GM12878 (cell line): ENCODE measurements around the gene SMOC2. TPM values are rescaled to one million over a fixed set of nuclear protein-coding genes. Genes with fewer than 3 reads are reported as not detected.

Source experiments
- ATAC-seq: fragments of 200-7000 bp; cut with Tn5 transposase; 3 replicates; pipeline ENCODE4 v1.9.1; 2020; ENCODE audit warnings: mild to moderate bottlenecking, moderate library complexity
- BruUV-seq: library from RNA; stranded (reverse); fragments of 400-500 nt; replicated peaks from 2 replicates; lab custom pipeline; 2021; lab: Mats Ljungman, UMichigan
- CTCF ChIA-PET: fragments of 300-600 bp; sonication (Branson Sonifier 250); formaldehyde crosslinking; extraction: SDS; loops from one replicate; lab custom pipeline; 2021; ENCODE audit warnings: inconsistent platforms; lab: Yijun Ruan, JAX
- POLR2A ChIA-PET: fragments of 350-600 bp; formaldehyde crosslinking; extraction: SDS; loops from one replicate; lab custom pipeline; 2021; ENCODE audit warnings: inconsistent platforms; lab: Charles Lee
- RAD21 ChIA-PET: fragments of 300-600 bp; sonication (Branson Sonifier 250); formaldehyde crosslinking; loops from one replicate; lab custom pipeline; 2023; ENCODE audit warnings: antibody characterized with exemption; ENCODE audit not compliant: unreplicated experiment; lab: Charles Lee
- SMC1A ChIA-PET: fragments of 300-600 bp; sonication (Branson Sonifier 250); formaldehyde crosslinking; loops from one replicate; lab custom pipeline; 2023; ENCODE audit not compliant: unreplicated experiment, uncharacterized antibody; lab: Charles Lee
- DNase-seq: peaks from one replicate; pipeline ENCODE4 v3.0.0-alpha.2; 2011; ENCODE audit warnings: low read depth, low spot score
- FAIRE-seq: peaks from 3 replicates; lab custom pipeline; 2011; peaks lifted over from hg19 to GRCh38; lab: Jason Lieb, UNC
- H2AFZ ChIP-seq: 2 replicates; pipeline ENCODE4 v1.6.0; 2011; ENCODE audit warnings: low read depth, low read length, control low read depth; ENCODE audit not compliant: control insufficient read depth
- H3K27ac ChIP-seq: 2 replicates; pipeline ENCODE4 v1.5.1; 2011; ENCODE audit warnings: control low read depth; ENCODE audit not compliant: control insufficient read depth, insufficient read depth
- H3K27me3 ChIP-seq, 2 experiments: replicated peaks in 1 of 2; 2 replicates each; pipeline versions ENCODE4 v1.6.0 to v1.6.1; 2011; ENCODE audit warnings: low read length in 1 of 2; ENCODE audit not compliant: control insufficient read depth in 2 of 2, insufficient read depth in 2 of 2
- H3K36me3 ChIP-seq, 2 experiments: 2 replicates each; pipeline ENCODE4 v1.5.1; 2011; ENCODE audit warnings: low read length in 1 of 2; ENCODE audit not compliant: control insufficient read depth in 2 of 2, insufficient read depth in 2 of 2
- H3K4me1 ChIP-seq: 2 replicates; pipeline ENCODE4 v1.6.1; 2011; ENCODE audit warnings: mild to moderate bottlenecking, low read length, moderate library complexity, mixed read lengths; ENCODE audit not compliant: control insufficient read depth, insufficient read depth
- H3K4me2 ChIP-seq: 2 replicates; pipeline ENCODE4 v1.6.0; 2011; ENCODE audit warnings: control low read depth; ENCODE audit not compliant: control insufficient read depth, insufficient read depth
- H3K4me3 ChIP-seq: fragments of 200-600 bp; sonication (generic); 2 replicates; pipeline ENCODE4 v1.5.1; 2016
- H3K79me2 ChIP-seq: 2 replicates; pipeline ENCODE4 v1.6.0; 2011; ENCODE audit warnings: low read length; ENCODE audit not compliant: control insufficient read depth, insufficient read depth
- H3K9ac ChIP-seq: 2 replicates; pipeline ENCODE4 v1.8.0; 2011; ENCODE audit warnings: low read length, control low read depth, mixed read lengths; ENCODE audit not compliant: control insufficient read depth, insufficient read depth
- H3K9me3 ChIP-seq: replicated peaks from 3 replicates; pipeline ENCODE4 v1.5.1; 2011; ENCODE audit warnings: mild to moderate bottlenecking, low read length; ENCODE audit not compliant: control insufficient read depth, insufficient read depth
- H4K20me1 ChIP-seq: 2 replicates; pipeline ENCODE4 v1.6.0; 2011; ENCODE audit not compliant: control insufficient read depth, insufficient read depth
- ATF2 ChIP-seq: IDR thresholded peaks from 2 replicates; pipeline ENCODE4 v1.6.1; 2012; ENCODE audit warnings: low read length, inconsistent platforms
- CBX5 ChIP-seq: sonication (generic); IDR thresholded peaks from 2 replicates; pipeline ENCODE4 v1.6.1; 2016; ENCODE audit warnings: low read depth, moderate library complexity, mild to moderate bottlenecking, inconsistent platforms
- CTCF ChIP-seq, 3 experiments: IDR thresholded peaks in 2 of 3; conservative IDR thresholded peaks in 1 of 3; 2 replicates each; pipeline ENCODE4 v1.5.1; 2011; ENCODE audit warnings: low read depth in 3 of 3, low read length in 3 of 3, mild to moderate bottlenecking in 3 of 3, control low read depth in 2 of 3, moderate library complexity in 2 of 3, inconsistent platforms in 1 of 3, mixed read lengths in 1 of 3; ENCODE audit not compliant: control insufficient read depth in 2 of 3, insufficient read depth in 1 of 3; ENCODE audit errors: extremely low read depth in 1 of 3
- E2F8 ChIP-seq: fragments of 450-650 bp; IDR thresholded peaks from 2 replicates; pipeline ENCODE4 v1.6.1; 2018; ENCODE audit warnings: mild to moderate bottlenecking, low read depth, moderate library complexity; ENCODE audit not compliant: partially characterized antibody
- ELK1 ChIP-seq: IDR thresholded peaks from 2 replicates; pipeline ENCODE4 v1.6.1; 2012; ENCODE audit warnings: low read depth, low read length, improper control_type of control experiment
- EP300 ChIP-seq, 2 experiments: fragments of 150-350 bp in 1 of 2; IDR thresholded peaks; 2 replicates each; pipeline ENCODE4 v1.6.1; 2011 to 2012; ENCODE audit warnings: low read depth in 2 of 2, low read length in 2 of 2, borderline replicate concordance in 1 of 2, improper control_type of control experiment in 1 of 2, inconsistent platforms in 1 of 2; ENCODE audit not compliant: control insufficient read depth in 1 of 2
- ETV6 ChIP-seq, 2 experiments: fragments of 450-650 bp in 1 of 2; IDR thresholded peaks in 1 of 2; conservative IDR thresholded peaks in 1 of 2; 2 replicates each; pipeline ENCODE4 v1.6.1; 2014; ENCODE audit warnings: antibody characterized with exemption in 1 of 2, borderline replicate concordance in 1 of 2, low read depth in 1 of 2, mild to moderate bottlenecking in 1 of 2, moderate library complexity in 1 of 2
- FOXK2 ChIP-seq: fragments of 450-650 bp; IDR thresholded peaks from 2 replicates; pipeline ENCODE4 v1.6.1; 2017; ENCODE audit warnings: mild to moderate bottlenecking, moderate library complexity
- JUNB ChIP-seq: IDR thresholded peaks from 2 replicates; pipeline ENCODE4 v1.6.1; 2016; ENCODE audit warnings: antibody characterized with exemption, mild to moderate bottlenecking
- MEF2B ChIP-seq: fragments of 450-650 bp; IDR thresholded peaks from 2 replicates; pipeline ENCODE4 v1.6.1; 2018; ENCODE audit warnings: mild to moderate bottlenecking, moderate library complexity; ENCODE audit not compliant: partially characterized antibody, poor library complexity, severe bottlenecking
- MYC ChIP-seq: IDR thresholded peaks from 2 replicates; pipeline ENCODE4 v1.6.1; 2011; ENCODE audit warnings: mild to moderate bottlenecking, low read length, moderate library complexity, inconsistent platforms; ENCODE audit not compliant: insufficient read depth, insufficient replicate concordance, insufficient read length, severe bottlenecking
- NFXL1 ChIP-seq: fragments of 450-650 bp; IDR thresholded peaks from 2 replicates; pipeline ENCODE4 v1.6.1; 2017; ENCODE audit warnings: antibody characterized with exemption, mild to moderate bottlenecking, borderline replicate concordance
- PAX8 ChIP-seq: fragments of 450-650 bp; IDR thresholded peaks from 2 replicates; pipeline ENCODE4 v1.6.1; 2017; ENCODE audit warnings: mild to moderate bottlenecking, moderate library complexity
- SIX5 ChIP-seq: IDR thresholded peaks from 2 replicates; pipeline ENCODE4 v1.6.1; 2011; ENCODE audit warnings: mild to moderate bottlenecking, low read depth, low read length, moderate library complexity; ENCODE audit not compliant: severe bottlenecking
- SUPT20H ChIP-seq: IDR thresholded peaks from 2 replicates; pipeline ENCODE4 v1.6.1; 2011; ENCODE audit warnings: low read depth, mild to moderate bottlenecking, low read length, moderate library complexity, borderline replicate concordance; ENCODE audit not compliant: control insufficient read depth
- YY1 ChIP-seq: IDR thresholded peaks from 2 replicates; pipeline ENCODE4 v1.6.1; 2011; ENCODE audit warnings: low read depth, mild to moderate bottlenecking, low read length
- ZNF274 ChIP-seq: IDR thresholded peaks from one replicate; pipeline ENCODE4 v1.8.0; 2011; ENCODE audit not compliant: insufficient read length, insufficient read depth
- WGBS: methylation state at CpG from one replicate; pipeline ENCODE4 v1.1.6; 2016; ENCODE audit warnings: low lambda C conversion rate; ENCODE audit not compliant: insufficient replicate concordance, insufficient coverage; ENCODE audit errors: missing lambda C conversion rate; 5-methylcytosine and 5-hydroxymethylcytosine counted together
- in situ Hi-C: fragments of 300-500 bp; cut with MboI; formaldehyde crosslinking; loops from 9 replicates; pipeline ENCODE4 v1.14.3; 2018; ENCODE audit warnings: mixed read lengths
- intact Hi-C: fragments of 100-400 bp; cut with micrococcal nuclease; formaldehyde crosslinking; loops from one replicate; pipeline ENCODE4 v1.14.2; 2022; ENCODE audit not compliant: unreplicated experiment
- polyA plus RNA-seq, 11 experiments: library from polyadenylated mRNA; depleted of rRNA in 4 of 11; unstranded in 6 of 11; stranded (reverse) in 5 of 11; fragments of >200 nt; fragmentation: Nextera tagmentation in 4 of 11; fragmentation: Illumina TruSeq in 1 of 11; extraction: Ambion mirVana in 4 of 11; extraction: Trizol in 1 of 11; gene quantifications; 1 replicate in 1 of 11; 2 replicates in 10 of 11; pipeline versions ENCODE4 v1.2.1 to v1.2.3, GENCODE V29; 2011 to 2016; ENCODE audit warnings: inconsistent platforms in 2 of 11, missing spikeins in 2 of 11, low read depth in 1 of 11
- total RNA-seq, 4 experiments: library from RNA; depleted of rRNA in 3 of 4; stranded (reverse); fragments of >200 nt in 3 of 4; fragmentation: Illumina TruSeq in 1 of 4; extraction: Trizol in 1 of 4; gene quantifications; 2 replicates each; pipeline versions ENCODE4 v1.2.1 to v1.2.3, GENCODE V29; 2013 to 2021

SMOC2 gene
- total and polyA plus RNA-seq, 10 of the 15 experiments (the other 5 are each of a cell fraction or from before 2014, with no cell fraction given) = 0.10 to 0.12 TPM; not detected in 8

GRCh38 chr6:168545428-168545827 is 104.4 kb downstream of the SMOC2 start:
- no peak overlapping the region for H3K27ac ChIP-seq
- SMC1A ChIA-PET = no interaction called here
- DNase-seq (no peak), ATAC-seq (no peak), FAIRE-seq (no peak)
- in situ Hi-C loops = no loop called here
- H3K36me3 ChIP-seq = no peaks in the 10 kb centered on the region
- no peaks in the 10 kb centered on the region for H3K27me3 ChIP-seq
- intact Hi-C loops = no loop called here
- H3K4me1 ChIP-seq = no peaks in the 10 kb centered on the region
- no peaks in the 10 kb centered on the region for H3K79me2 ChIP-seq
- H3K9me3 ChIP-seq = no peaks in the 10 kb centered on the region
- no TSS peak for BruUV-seq
- H3K4me2 ChIP-seq = no peak overlapping the region
- 2% methylated on average over 6 of the region's 6 CpGs for WGBS
- RAD21 ChIA-PET = no interaction called here
- H4K20me1 ChIP-seq = no peaks in the 10 kb centered on the region
- H2AFZ ChIP-seq = no peak overlapping the region
- no peak overlapping the region for H3K4me3 ChIP-seq
- POLR2A ChIA-PET = no interaction called here
- H3K9ac ChIP-seq = no peak overlapping the region
- CTCF ChIA-PET = no interaction called here
- no peak for TF ChIP-seq CTCF (IDR thresholded peaks at IDR 0.05 in 2 of 3, conservative IDR thresholded peaks at IDR 0.05 in 1 of 3; ENCODE audit: control insufficient read depth in 2 of 3, extremely low read depth in 1 of 3, insufficient read depth in 1 of 3, low read depth in 3 of 3, low read length in 3 of 3)
- no peak for TF ChIP-seq JUNB
- TF ChIP-seq MEF2B = no peak
- no peak for TF ChIP-seq EP300 (IDR thresholded peaks at IDR 0.05; ENCODE audit: borderline replicate concordance in 1 of 2, control insufficient read depth in 1 of 2, low read depth in 2 of 2, low read length in 2 of 2)
- no peak for TF ChIP-seq ETV6 (conservative IDR thresholded peaks at IDR 0.05 in 1 of 2, IDR thresholded peaks at IDR 0.05 in 1 of 2; ENCODE audit: borderline replicate concordance in 1 of 2, low read depth in 1 of 2)
- no peak for TF ChIP-seq CBX5
- TF ChIP-seq ATF2 = no peak
- TF ChIP-seq ZNF274 = no peak
- TF ChIP-seq ELK1 = no peak
- TF ChIP-seq SUPT20H = no peak
- TF ChIP-seq E2F8 = no peak
- no peak for TF ChIP-seq NFXL1
- TF ChIP-seq PAX8 = no peak
- no peak for TF ChIP-seq FOXK2
- no peak for TF ChIP-seq SIX5
- no peak for TF ChIP-seq MYC
- TF ChIP-seq YY1 = no peak
